ENCODE measurements around the gene CEMP1.
"Not testable (repeated sequence)": the region's sequence is repeated elsewhere in the genome, so short reads cannot be mapped to it uniquely, and the experiment has no call there.

Gene CEMP1

GRCh38 chr16:2535625-2536013 is 4.4 kb upstream of the CEMP1 start:
- no peak for DNase-seq

DNA sequence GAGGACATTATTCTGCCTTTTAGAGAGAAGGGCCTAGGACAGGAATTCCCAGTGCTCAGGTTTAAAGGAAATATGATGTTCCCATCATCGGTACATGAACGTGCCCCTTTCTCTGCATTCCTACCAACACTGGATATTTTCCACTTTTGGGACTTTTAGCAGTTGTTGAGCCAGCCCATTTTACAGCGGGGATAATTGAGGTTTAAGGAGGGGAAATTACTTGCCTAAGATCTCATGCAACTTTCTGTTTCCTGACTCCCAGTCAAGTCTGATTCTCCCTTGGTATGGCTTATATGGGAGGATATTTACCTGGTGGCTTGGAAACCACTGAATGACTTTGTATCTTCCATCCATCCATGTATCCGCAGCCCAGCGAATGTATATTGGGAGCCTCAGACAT is 3.1 kb upstream of the CEMP1 start:
- not testable (repeated sequence) for DNase-seq

DNA sequence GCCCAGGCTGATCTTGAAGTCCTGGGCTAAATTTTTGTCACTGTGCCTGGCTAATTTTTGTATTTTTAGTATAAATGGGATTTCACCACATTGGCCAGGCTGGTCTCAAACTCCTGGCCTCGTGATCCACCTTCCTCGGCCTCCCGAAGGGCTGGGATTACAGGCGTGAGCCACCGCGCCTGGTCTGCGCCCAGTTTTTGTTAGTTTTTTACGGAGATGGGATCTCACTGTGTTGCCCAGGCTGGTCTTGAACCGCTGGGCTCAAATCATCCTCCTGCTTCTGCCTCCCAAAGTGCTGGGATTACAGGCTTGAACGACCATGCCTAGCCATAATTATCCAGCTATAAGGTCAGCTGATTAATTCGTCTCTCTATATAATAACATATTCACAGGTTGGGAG is 2.7 kb upstream of the CEMP1 start:
- no peak for DNase-seq

- not testable (repeated sequence) for DNase-seq
Measured at GRCh38 chr16:2533142-2533755, 2.0 kb upstream of the CEMP1 start.

DNA sequence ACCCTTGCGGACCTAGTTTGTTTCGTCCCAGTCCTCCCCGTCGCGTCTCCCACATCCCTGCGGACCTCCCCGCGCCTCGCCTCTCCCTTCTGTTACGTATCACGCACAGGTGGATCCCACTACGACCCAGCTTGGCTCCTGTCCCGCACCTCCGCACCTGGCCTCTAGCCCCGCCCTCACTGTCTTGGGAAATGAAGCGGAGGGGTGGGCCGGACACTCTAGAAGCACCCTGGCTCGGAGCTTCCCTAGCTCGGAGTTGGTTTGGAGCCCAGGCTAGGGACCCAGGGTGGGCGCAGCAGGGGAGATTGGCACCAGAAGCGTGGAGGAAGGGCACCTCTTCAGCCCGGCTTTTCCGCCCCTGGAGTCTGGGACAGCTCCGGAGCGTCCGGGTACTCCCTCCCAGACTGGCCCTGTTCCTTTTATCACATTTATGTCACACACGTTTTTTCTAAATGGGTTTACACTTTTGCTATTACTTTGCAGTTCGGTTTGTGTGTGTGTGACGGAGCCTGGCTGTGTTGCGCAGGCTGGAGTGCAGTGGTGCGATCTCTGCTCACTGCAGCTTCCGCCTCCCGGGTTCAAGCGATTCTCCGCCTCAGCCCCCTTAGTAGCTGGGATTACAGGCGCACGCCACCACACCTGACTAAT is 1.4 kb upstream of the CEMP1 start:
- no peak for DNase-seq

DNA sequence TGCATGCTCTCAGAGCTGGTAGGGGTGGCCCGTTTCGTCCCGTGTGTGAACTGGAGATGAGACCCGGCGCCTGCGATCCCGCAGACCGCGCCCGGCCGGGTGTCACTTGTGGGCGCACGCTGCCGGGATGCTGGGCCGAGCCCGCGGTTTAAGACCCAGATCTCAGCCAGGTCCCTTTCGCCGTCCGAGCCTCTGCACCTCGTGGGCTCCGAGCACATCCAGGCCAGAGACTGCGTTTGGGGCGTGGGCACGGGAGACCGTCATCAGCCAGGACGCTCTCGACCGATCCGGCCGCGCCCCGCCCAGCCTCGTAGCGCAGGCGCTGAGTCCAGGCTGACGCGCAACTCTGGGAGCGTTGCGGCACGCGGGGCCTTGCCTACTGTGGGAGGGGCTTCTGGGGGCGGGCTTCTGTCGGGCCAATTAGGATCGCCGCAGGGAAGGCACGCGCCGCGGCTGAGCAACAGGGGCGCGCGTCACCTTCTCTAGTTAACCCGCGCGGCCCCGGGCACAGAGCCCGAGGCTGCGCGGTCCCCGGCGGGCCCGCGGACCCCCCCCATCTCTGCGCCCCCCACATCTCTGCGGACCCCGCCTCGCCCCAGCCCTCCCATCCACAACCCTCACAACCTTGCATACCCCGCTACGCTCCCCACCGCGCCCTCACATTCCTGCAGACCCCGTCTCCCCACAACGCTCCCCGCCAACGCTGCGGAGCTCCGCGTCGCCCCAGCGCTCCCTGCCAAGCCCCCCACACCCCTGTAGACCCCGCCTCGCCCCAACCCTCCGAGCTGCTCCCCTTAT is 687 bp upstream of the CEMP1 start:
- peak; percentile 68 for DNase-seq

DNA sequence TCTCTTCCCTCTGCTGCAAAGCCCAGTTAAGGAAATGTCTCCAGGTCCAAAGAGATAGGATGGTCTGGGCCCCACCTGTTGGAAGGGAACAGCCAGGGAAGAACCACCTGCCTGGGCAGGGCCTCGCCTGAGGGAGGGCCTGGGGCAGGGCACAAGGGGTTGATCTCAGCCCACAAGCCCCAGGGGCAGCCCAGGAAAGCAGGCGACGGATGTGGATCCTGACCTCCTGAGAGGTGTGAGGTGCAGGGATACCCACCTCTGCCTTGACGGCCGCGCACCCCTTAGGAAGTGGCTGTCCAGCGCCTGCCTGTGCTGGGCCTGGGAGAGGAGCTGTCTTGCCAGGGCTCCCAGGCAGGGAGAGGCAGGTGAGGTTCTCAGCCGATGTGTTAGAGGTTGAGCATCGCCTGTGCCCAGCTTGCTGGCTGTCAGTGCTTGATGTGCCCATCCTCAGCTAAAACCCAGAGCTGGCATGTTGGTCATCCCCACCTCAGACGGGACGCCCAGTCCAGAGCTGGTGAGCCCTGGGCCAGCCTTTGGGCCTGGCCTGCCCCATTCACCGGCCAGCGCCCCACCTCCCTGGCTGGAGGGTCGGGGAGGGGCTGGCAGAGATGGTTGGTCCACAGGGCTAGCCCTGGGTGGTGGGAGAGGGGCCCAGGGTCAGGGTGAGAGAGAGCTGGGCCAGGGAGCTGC is 434 bp downstream of the CEMP1 start:
- no peak for DNase-seq

GRCh38 chr16:2529961-2530628 is 1.1 kb downstream of the CEMP1 start:
- DNase-seq, result no peak

DNA sequence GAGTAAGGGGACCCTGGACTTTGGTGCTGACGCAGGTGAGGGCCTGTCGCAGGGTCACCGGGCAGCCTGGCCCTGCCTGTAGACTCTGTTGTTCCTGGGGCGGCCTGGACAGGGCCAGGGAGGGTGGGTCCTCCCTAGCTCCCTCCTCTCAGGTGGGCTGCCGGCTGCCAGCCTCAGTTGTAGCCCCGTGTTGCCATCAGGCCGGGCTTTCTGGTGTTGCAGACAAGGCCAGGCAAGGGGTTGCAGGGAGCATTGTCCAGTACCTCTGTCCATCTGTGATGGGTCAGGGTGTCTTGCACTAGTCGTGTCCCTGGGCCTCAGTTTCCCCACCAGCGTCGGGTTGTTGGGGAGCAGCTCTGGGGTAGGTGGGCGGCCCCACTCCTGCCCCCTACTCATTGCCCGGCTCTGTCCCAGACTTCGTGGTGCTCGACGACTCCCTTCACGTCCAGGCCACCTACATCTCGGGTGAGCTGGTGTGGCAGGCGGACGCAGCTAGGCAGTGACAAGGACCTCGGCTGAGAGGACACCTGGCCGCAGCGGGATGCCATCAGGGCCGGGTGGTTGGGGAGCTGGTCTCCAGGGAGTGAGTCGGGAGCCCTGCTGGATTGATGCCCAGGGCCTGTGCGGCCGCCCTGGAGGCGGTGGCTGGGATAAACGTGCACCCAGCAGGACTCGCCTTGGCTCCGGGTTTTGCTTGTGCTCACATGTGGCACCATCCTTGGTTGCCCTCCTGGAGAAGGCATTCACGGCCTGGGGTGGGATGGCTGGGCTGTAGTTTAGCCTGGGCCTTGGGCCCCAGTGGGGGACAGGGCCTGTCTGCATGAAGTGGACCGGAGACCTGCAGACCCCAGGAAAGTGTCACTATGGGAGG is 1.9 kb downstream of the CEMP1 start:
- DNase-seq, result no peak

DNA sequence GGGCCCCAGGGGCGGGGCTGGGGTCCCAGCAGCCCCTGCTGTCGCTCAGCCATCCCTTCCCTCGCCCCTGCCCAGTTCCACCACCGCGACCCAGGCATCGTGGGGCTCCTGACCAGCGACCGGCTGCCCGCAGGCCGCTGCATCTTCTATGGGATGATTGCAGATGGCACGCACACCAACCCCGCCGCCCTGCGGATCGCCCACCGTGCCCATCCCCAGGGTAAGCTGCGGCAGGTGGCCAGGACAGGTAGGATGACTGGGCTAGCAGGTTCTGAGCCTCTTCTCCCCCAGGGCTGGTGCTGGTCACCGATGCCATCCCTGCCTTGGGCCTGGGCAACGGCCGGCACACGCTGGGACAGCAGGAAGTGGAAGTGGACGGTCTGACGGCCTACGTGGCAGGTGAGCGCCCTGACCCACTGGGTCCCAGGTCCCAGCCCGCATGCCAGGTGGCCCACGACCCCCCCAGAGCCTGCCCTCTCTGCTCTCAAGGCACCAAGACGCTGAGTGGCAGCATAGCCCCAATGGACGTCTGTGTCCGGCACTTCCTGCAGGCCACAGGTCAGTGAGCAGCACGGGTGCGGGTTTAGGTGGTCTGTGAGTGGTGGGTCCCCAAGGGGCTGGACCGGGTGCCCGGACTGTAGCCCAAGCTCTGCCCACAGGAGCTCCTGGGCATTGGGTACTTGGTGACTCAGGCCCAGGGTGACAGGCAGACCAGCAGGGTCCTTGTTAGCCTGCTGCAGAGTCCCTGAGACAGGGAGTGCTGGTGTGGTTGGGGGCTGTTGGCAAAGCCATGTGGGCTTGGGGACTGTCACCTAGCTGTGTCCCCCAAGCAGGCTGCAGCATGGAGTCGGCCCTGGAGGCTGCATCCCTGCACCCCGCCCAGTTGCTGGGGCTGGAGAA is 2.8 kb downstream of the CEMP1 start:
- no peak for DNase-seq

GRCh38 chr16:2527784-2528100 is 3.5 kb downstream of the CEMP1 start:
- no peak for DNase-seq

GRCh38 chr16:2527071-2527783 is 4.0 kb downstream of the CEMP1 start:
- no peak for DNase-seq

- no peak for DNase-seq
Measured at GRCh38 chr16:2526135-2526534, 5.1 kb downstream of the CEMP1 start.

DNA sequence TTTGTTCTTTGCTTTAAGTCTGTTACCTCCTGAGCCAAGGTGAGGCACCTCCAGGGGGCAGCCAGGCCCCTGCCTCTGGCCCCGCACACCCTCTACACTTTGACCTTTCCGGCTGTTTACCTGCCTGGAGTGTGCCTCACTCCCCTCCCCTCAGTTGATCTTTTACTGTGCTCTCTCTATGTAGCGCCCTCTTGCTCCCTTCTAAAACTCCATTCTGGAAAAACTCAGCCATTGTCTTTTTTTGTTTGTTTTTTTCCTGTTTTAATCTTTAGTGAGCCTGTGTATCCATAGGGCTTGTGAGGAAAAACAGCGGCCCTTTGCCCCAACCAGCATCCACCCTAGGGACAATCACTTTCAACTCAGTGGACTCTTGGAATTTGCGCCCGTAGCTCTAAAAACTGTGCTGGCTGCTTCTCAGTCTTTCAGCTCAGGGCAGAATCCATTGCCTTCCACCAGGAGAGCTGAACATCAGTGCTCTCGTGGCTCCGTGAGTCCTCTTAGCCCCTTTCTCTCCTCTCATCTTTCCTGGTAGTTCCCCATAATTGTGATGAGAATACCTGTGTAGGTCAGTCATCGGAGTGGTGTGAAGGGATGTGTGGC is 6.8 kb downstream of the CEMP1 start:
- no peak for DNase-seq

GRCh38 chr16:2523801-2524231 is 7.4 kb downstream of the CEMP1 start:
- no peak for DNase-seq

GRCh38 chr16:2520784-2521531 is 10.2 kb downstream of the CEMP1 start:
- no peak for DNase-seq

GRCh38 chr16:2520097-2520783 is 11.0 kb downstream of the CEMP1 start, which contains the start of gene AMDHD2:
Gene AMDHD2 (plus strand): TSS chr16:2520371. CDS start chr16:2520459, 88 bp downstream.
- no peak for DNase-seq

DNA sequence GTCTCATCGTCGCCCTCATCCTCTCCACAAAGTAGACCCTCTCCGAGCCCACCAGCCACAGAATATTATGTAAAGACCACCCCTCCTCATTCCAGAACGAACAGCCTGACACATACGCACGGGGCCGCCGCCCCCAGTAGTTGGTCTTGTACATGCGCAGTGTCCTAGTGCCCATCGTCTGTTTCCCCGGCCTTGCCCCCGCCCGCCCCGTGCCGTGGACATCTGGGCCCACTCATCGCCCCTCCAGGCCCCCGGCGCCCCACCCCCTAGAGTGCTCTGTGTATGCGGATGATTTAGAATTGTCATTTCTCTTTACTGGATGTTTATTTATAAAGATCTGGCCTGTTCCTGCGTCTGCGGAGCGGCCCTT is 11.5 kb downstream of the CEMP1 start:
- DNase-seq, result no peak

All from NCI-H748 treated with DMSO at 0.1 percent for 48 hours (cell line).